ENCODE data around the gene FLVCR1.
"Not testable (repeated sequence)": the region's sequence is repeated elsewhere in the genome, so short reads cannot be mapped to it uniquely, and the experiment has no call there.

Gene FLVCR1

GRCh38 chr1:212860713-212861581 is 2.9 kb downstream of the FLVCR1 start:
- DNase-seq: no peak

DNA sequence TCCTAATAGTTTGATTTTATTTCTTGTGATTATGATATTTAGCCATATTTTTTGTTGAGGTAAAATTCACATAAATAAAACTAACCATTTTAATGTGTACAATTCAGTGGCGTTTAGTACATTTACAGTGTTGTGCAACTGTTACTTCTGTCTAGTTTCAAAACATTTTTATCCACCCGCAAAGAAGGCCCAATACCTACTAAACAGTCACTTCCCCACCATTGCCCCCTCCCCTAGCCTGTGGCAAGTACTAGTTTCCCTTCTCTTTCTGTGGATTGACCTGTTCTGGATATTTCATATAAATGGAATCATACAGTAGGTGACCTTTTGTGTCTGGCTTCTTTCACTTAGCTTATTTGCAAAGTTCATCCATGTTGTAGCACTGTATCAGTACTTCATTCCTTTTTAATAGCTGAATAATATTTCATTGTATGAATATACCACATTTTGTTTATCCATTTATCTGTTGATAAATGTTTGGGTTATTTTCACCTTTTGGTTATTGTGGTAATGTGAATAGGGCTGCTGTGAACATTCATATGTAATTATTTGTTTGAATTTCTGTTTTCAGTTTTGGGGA is 4.1 kb downstream of the FLVCR1 start:
- DNase-seq: no peak

DNA sequence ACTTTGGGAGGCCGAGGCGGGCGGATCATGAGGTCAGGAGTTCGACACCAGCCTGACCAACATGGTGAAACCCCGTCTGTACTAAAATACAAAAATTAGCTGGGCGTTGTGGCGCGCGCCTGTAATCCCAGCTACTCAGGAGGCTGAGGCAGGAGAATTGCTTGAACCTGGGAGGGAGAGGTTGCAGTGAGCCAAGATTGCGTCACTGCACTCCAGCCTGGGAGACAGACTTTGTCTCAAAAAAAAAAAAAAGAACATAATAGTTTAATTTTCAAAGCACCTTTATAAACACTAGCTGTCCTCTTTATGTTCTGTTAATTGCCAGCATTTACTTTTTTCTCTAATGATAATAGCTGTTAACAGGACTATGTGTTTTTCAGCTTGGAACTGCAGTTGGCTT is 5.3 kb downstream of the FLVCR1 start:
- DNase-seq: not testable (repeated sequence)

GRCh38 chr1:212864201-212864600 is 6.1 kb downstream of the FLVCR1 start:
- no peak for DNase-seq

DNA sequence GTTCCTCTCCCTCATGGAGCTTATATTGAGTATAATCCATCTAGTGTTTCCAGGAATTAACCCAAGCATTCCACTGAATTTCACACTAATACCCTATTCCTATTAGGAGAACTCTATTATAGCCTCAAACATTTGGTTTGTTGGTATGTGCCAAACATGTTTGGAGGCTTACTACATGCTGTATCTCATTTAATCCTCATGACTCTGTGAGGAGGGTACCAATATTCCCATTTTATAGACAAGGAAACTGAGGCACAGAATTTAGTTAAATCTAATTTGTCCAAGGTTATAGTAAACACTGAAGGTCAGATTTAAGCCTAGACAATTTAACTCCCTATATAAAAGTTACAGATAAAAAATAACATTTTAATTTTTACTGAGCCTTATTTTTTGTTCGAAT is 9.1 kb downstream of the FLVCR1 start:
- DNase-seq: no peak

GRCh38 chr1:212871976-212872375 is 13.9 kb downstream of the FLVCR1 start:
- DNase-seq: no peak

DNA sequence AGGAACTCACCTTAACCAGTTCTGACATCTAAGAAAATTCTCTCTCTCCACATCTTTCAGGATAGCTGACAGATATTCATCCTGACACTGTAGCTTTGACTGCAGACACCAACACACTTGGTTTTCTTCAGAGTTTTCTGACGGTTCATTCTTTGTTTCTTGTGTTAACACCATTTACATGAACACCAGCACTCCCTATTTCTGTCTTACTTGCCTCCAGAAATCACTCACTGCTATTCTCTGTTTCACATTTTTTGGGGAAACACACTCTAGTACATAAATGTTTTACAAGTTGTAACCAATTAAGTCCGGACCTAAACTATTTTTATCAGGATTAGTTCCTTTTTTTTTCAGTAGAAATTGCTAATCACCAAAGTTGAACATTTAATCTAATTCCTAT is 15.4 kb downstream of the FLVCR1 start:
- no peak for DNase-seq

- no peak for DNase-seq
Measured at GRCh38 chr1:212878418-212878817, 20.3 kb downstream of the FLVCR1 start.

GRCh38 chr1:212879947-212880690 is 22.0 kb downstream of the FLVCR1 start:
- DNase-seq: no peak

GRCh38 chr1:212884592-212884991 is 26.5 kb downstream of the FLVCR1 start:
- DNase-seq: no peak

- DNase-seq: no peak
Measured at GRCh38 chr1:212892108-212892507, 34.0 kb downstream of the FLVCR1 start.

DNA sequence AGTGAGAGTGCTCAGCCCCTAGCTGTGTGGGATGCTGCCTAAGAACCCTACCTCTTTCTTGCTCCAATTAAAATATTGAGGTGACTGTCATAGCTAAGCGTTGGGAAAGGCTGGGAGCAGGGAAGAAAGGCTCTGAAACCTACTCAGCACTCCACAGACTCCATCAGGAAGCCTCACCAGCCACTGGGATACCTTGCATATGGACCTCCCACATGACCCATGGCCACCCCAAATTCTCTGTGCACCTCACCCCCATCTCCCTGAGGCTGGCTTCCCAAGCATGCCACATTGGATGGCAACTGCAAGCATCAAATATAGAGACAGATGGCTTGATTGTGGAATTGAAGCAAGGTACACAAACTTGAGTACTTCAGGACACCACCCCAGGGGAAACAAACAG is 41.8 kb downstream of the FLVCR1 start:
- no peak for DNase-seq

GRCh38 chr1:212901290-212901689 is 43.2 kb downstream of the FLVCR1 start:
- no peak for DNase-seq

- no peak for DNase-seq
Measured at GRCh38 chr1:212902054-212902453, 44.0 kb downstream of the FLVCR1 start.

DNA sequence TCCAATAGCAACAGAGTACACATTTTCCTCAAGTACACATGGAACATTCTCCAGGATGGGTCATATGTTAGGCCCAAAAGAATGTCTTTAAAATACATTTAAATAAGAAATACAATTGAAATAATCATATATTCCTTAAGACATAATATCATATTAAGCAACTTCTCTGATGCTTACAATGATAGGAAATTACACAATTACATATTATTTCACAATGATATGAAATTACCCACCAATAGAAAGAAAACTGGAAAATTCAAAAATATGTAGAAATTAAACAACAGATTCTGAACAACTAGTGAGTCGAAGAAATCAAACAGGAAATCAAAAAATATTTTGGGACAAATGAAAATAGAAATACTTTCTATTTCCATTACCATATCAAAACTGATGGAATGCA is 45.6 kb downstream of the FLVCR1 start:
- DNase-seq: no peak

- DNase-seq: not testable (repeated sequence)
Measured at GRCh38 chr1:212908071-212908470, 50.0 kb downstream of the FLVCR1 start.

DNA sequence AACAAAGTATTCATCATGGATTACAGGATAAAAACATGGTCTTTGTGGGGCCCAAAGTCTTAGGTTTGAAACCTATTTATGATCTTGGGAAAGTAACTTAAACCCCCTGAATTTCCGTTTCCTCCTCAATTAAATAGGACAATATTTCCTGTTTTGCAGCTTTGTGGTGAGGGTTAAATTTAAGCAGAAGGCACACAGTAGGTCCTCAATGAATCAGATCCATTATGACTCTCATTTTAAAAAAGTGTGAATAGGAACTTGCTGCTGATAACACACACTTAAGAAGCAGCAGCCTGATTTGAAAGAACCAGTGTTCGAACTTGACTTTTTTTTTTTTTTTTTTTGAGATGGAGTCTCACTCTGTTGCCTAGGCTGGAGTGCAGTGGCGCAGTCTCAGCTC is 50.9 kb downstream of the FLVCR1 start:
- DNase-seq: no peak

- DNase-seq: no peak
Measured at GRCh38 chr1:212909652-212910063, 51.6 kb downstream of the FLVCR1 start.

- DNase-seq: not testable (repeated sequence)
Measured at GRCh38 chr1:212910213-212910612, 52.1 kb downstream of the FLVCR1 start.

DNA sequence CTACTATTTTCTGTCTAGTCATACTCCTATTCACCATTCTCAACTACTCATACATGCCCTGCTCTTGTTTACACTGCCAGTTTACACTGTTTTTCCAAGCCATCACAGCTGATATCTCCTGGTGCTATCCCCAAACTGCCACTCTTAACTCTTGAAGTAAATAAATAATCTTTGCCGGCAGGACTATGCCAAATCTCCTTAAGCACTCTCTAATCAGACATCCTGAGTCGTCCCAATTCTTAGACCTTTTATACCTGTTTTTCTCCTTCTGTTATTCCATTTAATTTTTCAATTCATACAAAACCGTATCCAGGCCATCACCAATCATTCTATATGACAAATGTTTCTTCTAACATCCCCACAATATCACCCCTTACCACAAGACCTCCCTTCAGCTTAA is 55.6 kb downstream of the FLVCR1 start:
- not testable (repeated sequence) for DNase-seq

GRCh38 chr1:212914110-212914509 is 56.0 kb downstream of the FLVCR1 start:
- not testable (repeated sequence) for DNase-seq

DNA sequence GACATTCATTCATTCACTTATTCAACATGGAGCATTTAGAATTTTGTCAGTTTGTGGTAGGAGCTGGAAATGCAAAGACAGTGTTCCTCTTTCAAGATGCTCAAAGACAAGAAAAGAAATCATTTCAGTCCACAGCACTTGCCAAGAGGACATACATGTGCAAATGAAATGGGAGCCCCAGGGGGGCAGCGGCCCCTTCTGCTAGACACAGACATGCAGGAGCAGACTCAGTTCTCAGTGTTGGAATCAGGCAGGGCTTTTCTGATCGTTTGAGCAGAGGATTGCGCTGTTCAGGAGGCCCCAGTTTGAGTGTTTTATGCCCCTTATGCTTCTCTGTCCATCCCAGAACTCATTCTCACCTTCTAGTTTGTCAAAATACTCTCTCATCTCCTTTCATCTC is 56.7 kb downstream of the FLVCR1 start:
- no peak for DNase-seq

DNA sequence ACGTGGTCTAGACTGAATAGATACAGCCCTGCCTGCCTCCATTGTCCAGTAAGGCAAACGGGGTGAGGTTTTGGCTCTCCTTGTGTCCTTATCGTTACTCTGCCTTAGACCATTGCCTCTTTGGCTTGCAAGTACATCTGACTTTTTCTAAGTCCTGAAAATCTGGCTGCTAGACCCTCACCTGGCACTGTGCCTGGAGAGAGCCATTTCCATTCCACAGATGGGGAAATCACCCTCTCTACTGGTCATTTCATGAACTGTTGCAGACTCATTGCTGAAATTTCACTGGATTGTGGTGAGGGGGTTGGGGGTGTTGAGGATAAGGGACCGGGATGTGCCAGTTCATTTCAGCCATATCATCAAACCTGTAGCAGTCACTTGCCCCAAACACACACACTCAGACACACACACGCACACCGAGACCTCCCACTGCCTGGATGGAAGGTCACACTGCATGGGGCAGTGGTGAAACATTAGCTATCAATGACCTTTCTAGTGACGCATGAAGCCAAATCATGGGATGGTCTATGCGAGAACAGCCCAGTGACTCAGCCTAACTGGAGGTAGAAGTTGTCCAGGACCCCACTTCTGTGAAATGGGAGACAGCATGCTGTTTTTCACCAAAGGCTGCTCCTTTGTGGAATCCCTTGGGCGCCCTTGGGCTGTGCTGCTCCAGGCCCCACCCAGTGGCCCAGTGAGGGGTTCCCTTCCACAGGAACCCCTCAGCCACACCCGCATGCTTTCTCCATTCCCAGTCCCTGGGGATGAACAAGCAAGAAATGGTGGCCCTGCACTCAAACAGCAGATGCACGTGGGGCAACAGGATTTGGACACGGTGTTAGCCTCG is 57.4 kb downstream of the FLVCR1 start:
- DNase-seq: no peak

All from stimulated activated CD8-positive, alpha-beta memory T cell treated with anti-CD3 and anti-CD28 coated beads, Interleukin-4, amount 100 ng/mL, for 48 hours (primary cell).